ENCODE data around the gene CASP1.

DNA sequence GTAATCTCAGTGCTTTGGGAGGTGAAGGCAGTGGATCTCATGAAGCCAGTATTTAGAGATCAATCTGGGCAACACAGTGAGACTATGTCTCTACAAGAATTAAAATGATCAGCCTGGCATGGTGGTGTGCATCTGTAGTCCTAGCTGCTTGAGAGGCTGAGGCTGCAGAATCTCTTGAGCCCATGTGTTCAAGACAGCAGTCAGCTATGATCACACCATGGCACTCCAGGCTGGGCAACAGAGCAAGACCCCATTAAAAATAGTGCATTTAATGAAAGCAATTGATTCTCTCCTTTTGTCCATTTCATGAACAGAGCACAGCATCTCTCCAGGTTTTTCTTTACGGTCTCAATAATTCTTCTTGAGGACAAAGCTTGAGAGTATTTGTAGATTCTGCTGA is 21.5 kb upstream of the CASP1 start:
- TF ChIP-seq, protein P1, sequence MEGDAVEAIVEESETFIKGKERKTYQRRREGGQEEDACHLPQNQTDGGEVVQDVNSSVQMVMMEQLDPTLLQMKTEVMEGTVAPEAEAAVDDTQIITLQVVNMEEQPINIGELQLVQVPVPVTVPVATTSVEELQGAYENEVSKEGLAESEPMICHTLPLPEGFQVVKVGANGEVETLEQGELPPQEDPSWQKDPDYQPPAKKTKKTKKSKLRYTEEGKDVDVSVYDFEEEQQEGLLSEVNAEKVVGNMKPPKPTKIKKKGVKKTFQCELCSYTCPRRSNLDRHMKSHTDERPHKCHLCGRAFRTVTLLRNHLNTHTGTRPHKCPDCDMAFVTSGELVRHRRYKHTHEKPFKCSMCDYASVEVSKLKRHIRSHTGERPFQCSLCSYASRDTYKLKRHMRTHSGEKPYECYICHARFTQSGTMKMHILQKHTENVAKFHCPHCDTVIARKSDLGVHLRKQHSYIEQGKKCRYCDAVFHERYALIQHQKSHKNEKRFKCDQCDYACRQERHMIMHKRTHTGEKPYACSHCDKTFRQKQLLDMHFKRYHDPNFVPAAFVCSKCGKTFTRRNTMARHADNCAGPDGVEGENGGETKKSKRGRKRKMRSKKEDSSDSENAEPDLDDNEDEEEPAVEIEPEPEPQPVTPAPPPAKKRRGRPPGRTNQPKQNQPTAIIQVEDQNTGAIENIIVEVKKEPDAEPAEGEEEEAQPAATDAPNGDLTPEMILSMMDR (IDR thresholded peaks at IDR 0.05), result no peak
- no peak for TF ChIP-seq POLR2A (IDR thresholded peaks at IDR 0.05)
